Neural cell (in vitro differentiated cells): ENCODE data around the gene SPATS2L. TPM values are rescaled to one million over a fixed set of nuclear protein-coding genes. Genes with fewer than 3 reads are reported as not detected.

Experiments
- H2AFZ ChIP-seq: fragments of 200-600, 300-800 bp; sonication (generic), shearing (Covaris generic); 2 replicates; pipeline ENCODE4 v1.6.0; 2014; ENCODE audit warnings: low read depth, mild to moderate bottlenecking, antibody characterized with exemption, low read length, moderate library complexity
- H3F3A ChIP-seq: fragments of 200-600 bp; shearing (Covaris generic); 2 replicates; pipeline ENCODE4 v1.6.1; 2016; ENCODE audit warnings: mild to moderate bottlenecking, moderate library complexity, mixed read lengths, antibody characterized with exemption, low read length; ENCODE audit not compliant: insufficient read depth, poor library complexity, severe bottlenecking
- H3K27ac ChIP-seq: fragments of 200-600, 300-800 bp; sonication (generic), shearing (Covaris generic); 2 replicates; pipeline ENCODE4 v1.5.1; 2014; ENCODE audit warnings: mild to moderate bottlenecking, low read length, moderate library complexity
- H3K27me3 ChIP-seq: fragments of 300-800, 200-600 bp; sonication (generic), shearing (Covaris generic); 2 replicates; pipeline ENCODE4 v1.6.0; 2014; ENCODE audit warnings: mild to moderate bottlenecking, low read depth, low read length, moderate library complexity; ENCODE audit not compliant: insufficient read depth
- H3K36me3 ChIP-seq: fragments of 300-800, 200-600 bp; sonication (generic), shearing (Covaris generic); 2 replicates; pipeline ENCODE4 v1.5.1; 2014; ENCODE audit warnings: mild to moderate bottlenecking, antibody characterized with exemption, low read length, moderate library complexity; ENCODE audit not compliant: insufficient read depth
- H3K4me2 ChIP-seq: fragments of 300-800, 200-600 bp; sonication (generic), shearing (Covaris generic); 2 replicates; pipeline ENCODE4 v1.6.0; 2014; ENCODE audit warnings: mild to moderate bottlenecking, low read length
- H3K4me3 ChIP-seq: fragments of 300-800, 200-600 bp; sonication (generic), shearing (Covaris generic); 2 replicates; pipeline ENCODE4 v1.5.1; 2014; ENCODE audit warnings: mild to moderate bottlenecking, low read length, moderate library complexity
- H3K79me2 ChIP-seq: fragments of 200-600 bp; shearing (Covaris generic); replicated peaks from 2 replicates; pipeline ENCODE4 v1.6.0; 2014; ENCODE audit warnings: mild to moderate bottlenecking, low read length, moderate library complexity; ENCODE audit not compliant: insufficient read depth
- H3K9ac ChIP-seq: fragments of 300-800, 200-600 bp; sonication (generic), shearing (Covaris generic); 2 replicates; pipeline ENCODE4 v1.6.1; 2016; ENCODE audit warnings: mild to moderate bottlenecking, low read length, mixed read lengths
- H3K9me2 ChIP-seq: fragments of 200-600 bp; shearing (Covaris generic); 2 replicates; pipeline ENCODE4 v1.6.1; 2016; ENCODE audit warnings: mild to moderate bottlenecking, low read length, mixed read lengths; ENCODE audit not compliant: insufficient read depth
- H3K9me3 ChIP-seq: fragments of 200-600, 300-800 bp; sonication (generic), shearing (Covaris generic); 2 replicates; pipeline ENCODE4 v1.6.1; 2016; ENCODE audit warnings: mild to moderate bottlenecking, mixed run types, low read length, moderate library complexity, mixed read lengths
- H4K20me1 ChIP-seq: fragments of 200-600 bp; shearing (Covaris generic); 2 replicates; pipeline ENCODE4 v1.6.1; 2016; ENCODE audit warnings: mild to moderate bottlenecking, mixed run types; ENCODE audit not compliant: insufficient read depth
- EP300 ChIP-seq: fragments of 450-650 bp; conservative IDR thresholded peaks from 2 replicates; pipeline ENCODE4 v1.6.1; 2014; ENCODE audit warnings: antibody characterized with exemption, mild to moderate bottlenecking, moderate library complexity; ENCODE audit not compliant: poor library complexity, severe bottlenecking
- EZH2 ChIP-seq: fragments of 200-600, 300-800 bp; shearing (Covaris generic), sonication (generic); IDR thresholded peaks from 2 replicates; pipeline ENCODE4 v1.6.1; 2014; ENCODE audit warnings: antibody characterized with exemption, low read length, borderline replicate concordance, mild to moderate bottlenecking; ENCODE audit not compliant: insufficient read depth, poor library complexity, severe bottlenecking
- MXI1 ChIP-seq: fragments of 450-650 bp; conservative IDR thresholded peaks from 2 replicates; pipeline ENCODE4 v1.6.1; 2014; ENCODE audit warnings: antibody characterized with exemption, mild to moderate bottlenecking; ENCODE audit not compliant: poor library complexity, severe bottlenecking
- POLR2AphosphoS5 ChIP-seq: IDR thresholded peaks from 2 replicates; pipeline ENCODE4 v1.6.1; 2012
- RAD21 ChIP-seq: fragments of 450-650 bp; conservative IDR thresholded peaks from 2 replicates; pipeline ENCODE4 v1.6.1; 2014; ENCODE audit warnings: antibody characterized with exemption, mild to moderate bottlenecking, moderate library complexity
- SMC3 ChIP-seq: fragments of 450-650 bp; conservative IDR thresholded peaks from 2 replicates; pipeline ENCODE4 v1.6.1; 2014; ENCODE audit warnings: antibody characterized with exemption, mild to moderate bottlenecking, moderate library complexity; ENCODE audit not compliant: poor library complexity
- TAF1 ChIP-seq: IDR thresholded peaks from 2 replicates; pipeline ENCODE4 v1.6.1; 2012; ENCODE audit warnings: low read depth
- polyA plus RNA-seq: library from polyadenylated mRNA; depleted of rRNA; stranded (reverse); fragments of >200 nt; gene quantifications from 2 replicates; pipeline ENCODE4 v1.2.3, GENCODE V29; 2014
- TF ChIP-seq, protein P1 (sequence below): fragments of 450-650 bp; IDR thresholded peaks from 2 replicates; pipeline ENCODE4 v1.5.1; 2014; ENCODE audit warnings: antibody characterized with exemption, mild to moderate bottlenecking, moderate library complexity; ENCODE audit not compliant: poor library complexity, severe bottlenecking
- TF ChIP-seq, protein P2 (sequence below): IDR thresholded peaks from 2 replicates; pipeline ENCODE4 v1.6.1; 2012; ENCODE audit warnings: borderline replicate concordance

SPATS2L gene
- polyA plus RNA-seq, 1 donor from 2014 or later, result 8.5 TPM

DNA sequence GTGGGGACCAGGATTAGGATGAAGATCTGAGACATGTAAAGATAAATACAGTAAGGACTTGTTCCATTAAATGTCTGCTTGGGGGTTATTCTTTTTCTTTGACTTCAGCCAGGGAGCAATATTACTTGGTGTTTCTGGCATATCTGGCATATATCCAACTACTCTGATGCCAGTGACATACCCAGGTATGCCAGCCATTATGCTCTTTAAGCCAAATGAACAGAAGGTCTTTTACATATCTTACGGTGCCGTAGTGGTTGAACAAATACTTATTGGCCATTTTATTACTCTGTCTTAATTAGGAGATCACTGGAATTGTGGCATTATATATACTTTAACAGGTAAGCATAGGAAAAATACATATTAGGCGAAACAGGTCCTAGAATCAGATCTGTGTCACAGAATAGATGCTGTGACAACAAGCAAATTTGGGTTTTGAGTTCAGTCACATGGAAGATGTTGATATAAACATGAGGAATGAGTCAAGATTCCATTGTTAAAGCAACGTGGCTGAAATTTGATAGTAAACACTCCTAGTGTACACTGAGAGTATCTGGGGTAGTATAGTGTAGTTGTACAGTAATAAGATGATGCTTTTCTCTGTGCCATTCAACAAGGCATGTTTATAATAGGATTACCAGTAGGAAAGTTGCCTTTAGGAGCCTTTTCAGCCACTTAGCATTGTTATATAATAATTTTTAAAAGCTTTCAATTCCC is 140.8 kb downstream of the SPATS2L start:
- Histone ChIP-seq H3K9me2 (no peaks in the 10 kb centered on the region), H3K9me3 (no peaks in the 10 kb centered on the region), H2AFZ (no peak overlapping the region), H3K36me3 (no peaks in the 10 kb centered on the region), H3K27me3 (no peaks in the 10 kb centered on the region), H3K4me2 (no peak overlapping the region), H4K20me1 (no peaks in the 10 kb centered on the region), H3K79me2 (no peaks in the 10 kb centered on the region), H3F3A (no peaks in the 10 kb centered on the region), H3K9ac (no peak overlapping the region), H3K4me3 (no peak overlapping the region), H3K27ac (no peak overlapping the region)
- no peak for TF ChIP-seq MXI1
- TF ChIP-seq, protein P1, sequence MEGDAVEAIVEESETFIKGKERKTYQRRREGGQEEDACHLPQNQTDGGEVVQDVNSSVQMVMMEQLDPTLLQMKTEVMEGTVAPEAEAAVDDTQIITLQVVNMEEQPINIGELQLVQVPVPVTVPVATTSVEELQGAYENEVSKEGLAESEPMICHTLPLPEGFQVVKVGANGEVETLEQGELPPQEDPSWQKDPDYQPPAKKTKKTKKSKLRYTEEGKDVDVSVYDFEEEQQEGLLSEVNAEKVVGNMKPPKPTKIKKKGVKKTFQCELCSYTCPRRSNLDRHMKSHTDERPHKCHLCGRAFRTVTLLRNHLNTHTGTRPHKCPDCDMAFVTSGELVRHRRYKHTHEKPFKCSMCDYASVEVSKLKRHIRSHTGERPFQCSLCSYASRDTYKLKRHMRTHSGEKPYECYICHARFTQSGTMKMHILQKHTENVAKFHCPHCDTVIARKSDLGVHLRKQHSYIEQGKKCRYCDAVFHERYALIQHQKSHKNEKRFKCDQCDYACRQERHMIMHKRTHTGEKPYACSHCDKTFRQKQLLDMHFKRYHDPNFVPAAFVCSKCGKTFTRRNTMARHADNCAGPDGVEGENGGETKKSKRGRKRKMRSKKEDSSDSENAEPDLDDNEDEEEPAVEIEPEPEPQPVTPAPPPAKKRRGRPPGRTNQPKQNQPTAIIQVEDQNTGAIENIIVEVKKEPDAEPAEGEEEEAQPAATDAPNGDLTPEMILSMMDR, result no peak
- TF ChIP-seq, protein P2, sequence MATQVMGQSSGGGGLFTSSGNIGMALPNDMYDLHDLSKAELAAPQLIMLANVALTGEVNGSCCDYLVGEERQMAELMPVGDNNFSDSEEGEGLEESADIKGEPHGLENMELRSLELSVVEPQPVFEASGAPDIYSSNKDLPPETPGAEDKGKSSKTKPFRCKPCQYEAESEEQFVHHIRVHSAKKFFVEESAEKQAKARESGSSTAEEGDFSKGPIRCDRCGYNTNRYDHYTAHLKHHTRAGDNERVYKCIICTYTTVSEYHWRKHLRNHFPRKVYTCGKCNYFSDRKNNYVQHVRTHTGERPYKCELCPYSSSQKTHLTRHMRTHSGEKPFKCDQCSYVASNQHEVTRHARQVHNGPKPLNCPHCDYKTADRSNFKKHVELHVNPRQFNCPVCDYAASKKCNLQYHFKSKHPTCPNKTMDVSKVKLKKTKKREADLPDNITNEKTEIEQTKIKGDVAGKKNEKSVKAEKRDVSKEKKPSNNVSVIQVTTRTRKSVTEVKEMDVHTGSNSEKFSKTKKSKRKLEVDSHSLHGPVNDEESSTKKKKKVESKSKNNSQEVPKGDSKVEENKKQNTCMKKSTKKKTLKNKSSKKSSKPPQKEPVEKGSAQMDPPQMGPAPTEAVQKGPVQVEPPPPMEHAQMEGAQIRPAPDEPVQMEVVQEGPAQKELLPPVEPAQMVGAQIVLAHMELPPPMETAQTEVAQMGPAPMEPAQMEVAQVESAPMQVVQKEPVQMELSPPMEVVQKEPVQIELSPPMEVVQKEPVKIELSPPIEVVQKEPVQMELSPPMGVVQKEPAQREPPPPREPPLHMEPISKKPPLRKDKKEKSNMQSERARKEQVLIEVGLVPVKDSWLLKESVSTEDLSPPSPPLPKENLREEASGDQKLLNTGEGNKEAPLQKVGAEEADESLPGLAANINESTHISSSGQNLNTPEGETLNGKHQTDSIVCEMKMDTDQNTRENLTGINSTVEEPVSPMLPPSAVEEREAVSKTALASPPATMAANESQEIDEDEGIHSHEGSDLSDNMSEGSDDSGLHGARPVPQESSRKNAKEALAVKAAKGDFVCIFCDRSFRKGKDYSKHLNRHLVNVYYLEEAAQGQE, result no peak
- TF ChIP-seq EZH2, result no peak
- TF ChIP-seq TAF1, result no peak
- no peak for TF ChIP-seq EP300
- no peak for TF ChIP-seq RAD21
- no peak for TF ChIP-seq SMC3
- TF ChIP-seq POLR2AphosphoS5, result no peak

DNA sequence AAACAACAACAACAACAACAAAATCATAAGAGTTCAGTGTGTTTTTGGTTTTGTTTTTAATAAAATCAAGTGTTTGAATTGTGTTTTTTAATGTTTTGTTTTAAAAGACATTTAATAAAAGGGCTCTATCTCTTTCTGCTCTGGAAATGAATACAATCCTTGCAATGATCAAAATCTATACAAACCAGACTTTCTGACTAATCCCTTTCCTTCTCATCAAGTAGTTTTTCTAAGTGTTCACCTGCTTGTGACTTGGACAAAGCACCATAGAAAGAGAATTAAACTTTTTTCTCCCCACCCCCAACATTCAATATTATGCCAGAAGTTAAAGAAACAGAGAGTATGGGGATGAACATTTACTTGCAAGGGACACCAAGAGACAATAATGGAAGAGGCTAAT is 142.0 kb downstream of the SPATS2L start:
- Histone ChIP-seq H3K4me3 (no peak overlapping the region), H3K4me2 (no peak overlapping the region), H3K79me2 (no peaks in the 10 kb centered on the region), H3K27me3 (no peaks in the 10 kb centered on the region), H2AFZ (no peak overlapping the region), H3F3A (no peaks in the 10 kb centered on the region), H3K9ac (no peak overlapping the region), H3K27ac (no peak overlapping the region), H3K9me2 (no peaks in the 10 kb centered on the region), H3K9me3 (no peaks in the 10 kb centered on the region), H4K20me1 (no peaks in the 10 kb centered on the region), H3K36me3 (no peaks in the 10 kb centered on the region)
- TF ChIP-seq MXI1 (no peak), EZH2 (no peak)
